Activated CD4-positive, CD25-positive, alpha-beta regulatory T cell treated with anti-CD3 and anti-CD28 coated beads, Interleukin-2, amount 50 U/mL, for 24 hours (primary cell): Measurements from ENCODE around the gene ADAMTS13.
A peak's percentile ranks its signal among the peaks of the same experiment; 100 is the strongest.
"Not testable (repeated sequence)": the region's sequence is repeated elsewhere in the genome, so short reads cannot be mapped to it uniquely, and the experiment has no call there.

ENCODE experiments used
- ATAC-seq, 2 donors: fragments of 150-1000 bp; cut with Tn5 transposase; one replicate each; pipeline ENCODE4 v1.10.0; 2021; ENCODE audit warnings: mild to moderate bottlenecking in 1 of 2, moderate library complexity in 1 of 2

Gene ADAMTS13

GRCh38 chr9:133392308-133392707 lies 29.9 kb upstream of the ADAMTS13 start:
- ATAC-seq = not testable (repeated sequence)

GRCh38 chr9:133393399-133393798 lies 28.8 kb upstream of the ADAMTS13 start:
- ATAC-seq = no peak

GRCh38 chr9:133394687-133395271 lies 27.4 kb upstream of the ADAMTS13 start:
- ATAC-seq = no peak

GRCh38 chr9:133396952-133397351 lies 25.2 kb upstream of the ADAMTS13 start:
- peak; percentile 6 to 37 for ATAC-seq

GRCh38 chr9:133397370-133397769 lies 24.8 kb upstream of the ADAMTS13 start:
- ATAC-seq = peak in 1 of 2 donors; percentile 9

GRCh38 chr9:133397895-133398294 lies 24.3 kb upstream of the ADAMTS13 start:
- ATAC-seq = no peak

- ATAC-seq = no peak
These were observed 21.9 kb upstream of the ADAMTS13 start for GRCh38 chr9:133400292-133400691.

DNA sequence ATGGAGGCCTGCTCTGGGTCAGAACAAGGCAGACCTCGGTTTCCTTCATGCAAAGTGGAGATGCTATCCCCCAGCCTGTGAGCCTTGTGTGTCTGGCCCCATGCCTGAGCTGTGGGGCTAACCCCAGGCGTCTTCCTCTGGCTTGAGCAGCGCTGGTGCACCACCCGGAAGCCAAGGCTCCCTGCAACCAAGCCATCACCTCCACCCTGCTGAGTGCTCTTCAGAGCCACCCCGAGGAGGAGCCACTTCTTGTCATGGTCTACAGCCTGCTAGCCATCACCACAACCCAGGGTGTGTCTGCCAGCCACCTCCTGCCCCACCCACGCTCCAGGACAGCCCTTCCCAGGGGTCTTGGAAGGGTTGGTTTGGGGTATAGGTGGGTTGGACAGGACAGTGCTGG lies 20.6 kb upstream of the ADAMTS13 start:
- no peak for ATAC-seq

DNA sequence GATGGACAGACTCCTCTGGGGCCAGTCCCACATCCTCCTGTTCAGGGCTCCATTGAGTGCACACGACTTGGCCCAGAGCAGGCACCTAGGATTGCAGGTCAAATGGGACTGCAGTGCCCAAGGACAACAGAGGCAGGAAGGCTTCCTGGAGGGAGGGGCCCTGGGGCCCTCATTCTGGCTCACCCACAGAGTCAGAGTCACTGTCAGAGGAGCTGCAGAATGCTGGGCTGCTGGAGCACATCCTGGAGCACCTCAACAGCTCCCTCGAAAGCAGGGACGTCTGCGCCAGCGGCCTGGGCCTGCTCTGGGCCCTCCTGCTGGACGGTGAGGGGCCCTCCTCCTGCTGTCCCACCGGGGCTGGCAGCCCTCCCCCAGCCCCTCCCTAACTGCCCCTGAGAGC lies 19.5 kb upstream of the ADAMTS13 start:
- ATAC-seq = no peak

GRCh38 chr9:133403766-133404453 lies 18.3 kb upstream of the ADAMTS13 start:
- peak; percentile 28 to 29 for ATAC-seq

DNA sequence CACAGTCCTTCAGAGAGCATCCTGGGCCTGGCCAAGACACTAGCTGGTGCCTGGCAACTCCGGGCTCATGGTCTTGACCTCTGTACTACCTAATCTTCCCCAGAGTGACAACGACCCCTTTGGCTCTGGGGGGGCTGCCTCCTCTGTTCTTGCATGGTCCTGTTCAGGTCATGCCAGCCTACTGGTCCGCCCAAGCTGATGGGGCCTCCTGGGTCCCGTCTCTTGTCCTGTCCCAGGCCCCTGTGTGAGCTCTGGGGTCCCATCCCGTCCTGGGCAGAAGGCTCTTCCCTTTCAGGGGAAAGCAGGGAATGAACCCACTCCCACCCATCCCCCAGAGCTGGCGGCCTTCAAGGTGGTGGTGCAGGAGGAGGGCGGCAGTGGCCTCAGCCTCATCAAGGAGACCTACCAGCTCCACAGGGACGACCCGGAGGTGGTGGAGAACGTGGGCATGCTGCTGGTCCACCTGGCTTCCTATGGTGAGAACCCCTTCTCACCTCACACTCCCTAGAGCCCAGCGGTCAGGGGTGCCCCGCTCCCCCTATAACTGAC lies 17.6 kb upstream of the ADAMTS13 start:
- ATAC-seq = no peak

DNA sequence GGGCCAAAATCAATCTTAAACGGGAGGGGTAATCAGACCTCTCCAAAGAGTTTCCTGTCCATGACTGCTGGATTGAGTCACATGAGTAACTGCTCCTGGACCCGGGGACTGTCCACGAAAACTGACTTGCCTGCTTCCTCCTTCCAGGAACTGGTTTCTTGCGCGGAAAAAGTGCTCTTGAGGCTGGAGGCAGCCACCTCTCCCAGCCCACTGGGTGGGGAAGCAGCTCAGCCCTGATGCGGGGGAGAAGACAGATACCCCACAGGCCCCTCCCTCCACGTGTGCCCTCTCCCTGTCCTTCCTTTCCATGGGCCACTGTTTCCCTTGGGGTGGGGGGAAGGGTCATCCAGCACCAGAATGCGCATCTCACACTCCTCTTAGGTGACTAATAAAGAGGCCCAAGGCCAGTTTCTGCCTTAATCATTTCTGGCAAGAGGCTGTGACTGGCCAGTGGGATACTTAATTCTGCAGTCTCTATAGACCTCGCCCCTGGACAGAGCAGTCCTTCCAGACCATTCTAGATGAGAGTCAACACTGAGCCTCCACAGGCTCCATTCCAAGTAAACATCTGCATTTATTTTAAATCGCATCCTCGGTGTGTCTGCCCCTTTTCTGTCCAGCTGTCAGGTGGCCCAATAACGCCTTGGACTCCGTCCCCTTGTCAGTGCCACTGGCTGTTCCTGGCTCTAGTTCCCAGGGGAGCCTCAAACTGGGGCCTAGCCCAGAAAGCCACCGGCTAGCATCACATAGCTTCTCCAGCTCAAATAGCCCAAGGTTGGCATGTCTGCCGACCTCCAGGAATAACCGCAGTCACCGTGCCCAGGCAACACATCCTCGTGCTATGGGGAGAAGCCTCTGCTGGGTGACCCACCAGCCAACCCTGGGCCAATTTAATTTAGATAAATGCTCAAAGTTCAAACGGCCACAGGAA lies 16.4 kb upstream of the ADAMTS13 start:
- ATAC-seq = no peak

DNA sequence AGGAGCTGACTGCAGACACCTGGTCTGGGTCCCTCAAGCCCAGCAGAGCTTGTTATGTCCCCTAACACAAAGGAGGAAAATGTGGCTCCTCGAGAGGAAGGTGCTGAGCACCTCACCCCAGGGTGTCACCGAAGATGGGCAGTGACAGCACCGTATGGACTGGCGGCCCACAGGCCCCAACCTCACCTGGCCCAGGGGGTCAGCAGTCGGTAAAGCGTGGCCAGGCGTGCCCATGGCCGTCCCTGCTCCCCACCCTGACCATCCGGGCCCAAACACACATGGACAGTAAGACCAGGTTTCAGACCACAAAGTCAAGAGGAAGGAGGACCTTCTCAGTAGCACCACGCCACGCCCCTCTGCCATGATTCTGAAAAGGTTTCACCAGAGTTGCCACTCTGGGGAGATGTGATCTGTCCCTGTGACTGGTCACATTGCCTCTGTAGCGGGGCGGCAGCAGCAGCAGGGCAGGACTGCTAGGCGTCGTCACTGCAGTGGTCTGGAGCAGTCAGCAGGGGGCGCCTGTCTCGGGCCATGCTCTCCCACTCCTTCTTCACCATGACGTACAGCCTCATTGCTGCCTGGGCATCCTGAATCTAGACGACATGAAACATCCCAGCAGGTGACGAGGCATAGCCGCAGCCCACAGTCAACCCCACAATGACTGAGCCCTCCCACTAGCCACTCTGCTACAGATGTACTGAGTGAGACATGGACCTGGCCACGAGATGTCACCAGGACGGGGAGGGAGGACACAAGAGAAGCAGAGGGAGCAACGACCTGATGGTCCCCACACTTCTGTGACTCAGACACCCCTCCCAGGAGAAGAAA lies 15.5 kb upstream of the ADAMTS13 start:
- peak; percentile 94 to 96 for ATAC-seq

DNA sequence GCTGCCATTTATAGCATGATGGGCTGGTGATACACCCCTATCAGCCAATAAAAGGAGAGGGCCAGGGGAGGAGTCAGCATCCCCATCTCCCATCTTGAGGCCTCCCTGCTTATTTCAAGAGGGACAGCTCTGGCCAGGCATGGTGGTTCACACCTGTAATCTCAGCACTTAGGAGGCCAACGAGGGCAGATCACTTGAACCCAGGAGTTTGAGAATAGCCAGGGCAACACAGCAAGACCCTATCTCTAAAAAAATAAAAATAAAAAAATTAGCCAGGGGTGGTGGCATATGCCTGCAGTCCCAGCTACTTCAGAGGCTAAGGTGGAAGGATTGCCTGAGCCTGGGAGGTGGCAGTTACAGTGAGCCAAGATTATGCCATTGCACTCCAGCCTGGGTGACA lies 14.1 kb upstream of the ADAMTS13 start:
- ATAC-seq = no peak

GRCh38 chr9:133415170-133415569 lies 7.0 kb upstream of the ADAMTS13 start:
- no peak for ATAC-seq

- ATAC-seq = peak; percentile 88 to 89
These were observed 4.4 kb upstream of the ADAMTS13 start, which contains the start of gene REXO4 for GRCh38 chr9:133417541-133418461. Gene REXO4, minus strand, starts transcription at chr9:133418010. Its CDS starts 166 bp downstream, at chr9:133417844.

GRCh38 chr9:133419005-133419404 lies 3.2 kb upstream of the ADAMTS13 start:
- no peak for ATAC-seq

DNA sequence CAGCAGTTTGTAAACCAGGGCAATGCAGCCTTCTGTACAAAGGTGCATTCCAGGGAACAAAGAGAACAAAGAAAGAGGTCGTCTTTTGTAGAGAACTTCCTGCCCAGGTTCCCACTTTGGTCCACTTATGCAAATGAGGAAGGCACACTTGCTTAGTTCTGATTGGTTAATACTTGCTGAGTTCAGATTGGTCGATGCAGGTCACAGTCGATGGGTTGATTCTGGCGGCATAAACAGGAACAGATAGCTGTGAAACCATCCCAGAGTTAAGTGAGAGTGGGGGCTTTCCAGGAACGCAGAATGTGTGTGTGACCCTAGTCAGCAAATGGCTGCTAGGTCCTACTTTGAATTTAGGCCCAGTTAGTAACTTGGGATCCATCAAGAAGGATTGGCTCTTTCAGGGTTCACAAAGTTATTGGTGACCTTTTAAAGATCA lies 1.8 kb upstream of the ADAMTS13 start:
- ATAC-seq = no peak

GRCh38 chr9:133423216-133423615 lies 1.0 kb downstream of the ADAMTS13 start:
- ATAC-seq = no peak

DNA sequence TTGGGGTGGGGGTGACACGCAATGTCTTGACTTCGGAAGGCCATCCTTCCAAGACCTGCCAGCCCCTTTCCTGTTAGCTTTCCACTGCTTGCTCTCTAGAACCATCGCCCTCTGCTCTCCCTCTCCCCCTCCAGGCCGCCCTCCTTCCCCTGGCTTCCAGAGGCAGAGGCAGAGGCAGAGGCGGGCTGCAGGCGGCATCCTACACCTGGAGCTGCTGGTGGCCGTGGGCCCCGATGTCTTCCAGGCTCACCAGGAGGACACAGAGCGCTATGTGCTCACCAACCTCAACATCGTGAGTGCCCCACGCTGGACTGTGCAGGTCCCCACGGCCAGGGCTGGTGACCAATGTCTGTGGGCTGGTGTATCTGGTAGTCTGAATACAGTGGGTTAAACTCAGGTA lies 2.0 kb downstream of the ADAMTS13 start:
- no peak for ATAC-seq

- ATAC-seq = no peak
These were observed 3.0 kb downstream of the ADAMTS13 start for GRCh38 chr9:133425049-133425632.
